IPS-18c (cell line): ENCODE data around the gene ZNF446.
"Not testable (repeated sequence)": the region's sequence is repeated elsewhere in the genome, so short reads cannot be mapped to it uniquely, and the experiment has no call there.

Experiments
- H3K4me3 ChIP-seq: 2 replicates; pipeline ENCODE4 v1.7.0; 2013; ENCODE audit warnings: low read depth, mild to moderate bottlenecking, low read length, moderate library complexity; ENCODE audit not compliant: insufficient read depth
- H3K9me3 ChIP-seq: one replicate; pipeline ENCODE4 v1.6.1; 2013; ENCODE audit warnings: mild to moderate bottlenecking, low read length, moderate library complexity; ENCODE audit not compliant: control insufficient read depth, insufficient read depth

ZNF446 gene

GRCh38 chr19:58466760-58467589, 9.2 kb upstream of the ZNF446 start, which contains the start of gene ZNF324:
ZNF324 (plus strand) TSS chr19:58467080; CDS start chr19:58469186, 2,106 bp downstream.
- peak within 1 kb of the TSS; percentile 83 for H3K4me3 ChIP-seq

DNA sequence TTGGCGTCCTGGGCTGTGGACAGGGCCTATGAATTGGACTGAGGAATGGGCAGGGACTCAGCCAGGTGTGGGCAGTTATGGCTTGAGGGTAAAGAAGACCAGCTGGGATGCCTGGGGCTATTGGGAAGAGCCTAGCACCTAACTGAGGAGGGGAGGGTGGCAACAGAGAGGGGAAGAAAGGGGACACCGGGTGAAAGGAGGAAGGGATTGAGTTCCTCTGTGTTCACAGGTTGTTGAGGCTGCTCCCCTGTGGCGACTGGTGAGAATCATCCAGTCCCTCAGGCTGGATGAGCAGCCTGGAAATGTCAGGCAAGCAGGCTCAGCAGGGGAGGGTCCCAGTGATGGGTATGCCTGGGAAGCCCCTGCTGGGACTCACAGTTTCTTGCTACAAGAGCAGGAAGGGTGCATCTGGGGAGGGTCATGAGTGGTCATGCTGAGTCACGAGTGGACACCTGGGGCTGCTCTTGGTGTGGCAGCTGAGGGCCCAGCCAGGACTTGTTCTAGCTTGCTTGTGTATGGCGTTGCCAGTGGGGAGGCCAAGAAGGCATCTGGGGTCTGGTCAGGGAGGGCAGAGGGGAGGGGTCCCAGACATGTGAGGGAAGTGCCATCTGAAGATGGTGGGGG, 7.8 kb upstream of the ZNF446 start:
- Histone ChIP-seq H3K9me3 (peaks cover 2% of the 10 kb centered on the region), H3K4me3 (no peak overlapping the region)

More at GRCh38 chr19:58466760-58467589, 9.2 kb upstream of the ZNF446 start, which contains the start of gene ZNF324:
- H3K9me3 ChIP-seq = peaks cover 2% of the 10 kb centered on the region

DNA sequence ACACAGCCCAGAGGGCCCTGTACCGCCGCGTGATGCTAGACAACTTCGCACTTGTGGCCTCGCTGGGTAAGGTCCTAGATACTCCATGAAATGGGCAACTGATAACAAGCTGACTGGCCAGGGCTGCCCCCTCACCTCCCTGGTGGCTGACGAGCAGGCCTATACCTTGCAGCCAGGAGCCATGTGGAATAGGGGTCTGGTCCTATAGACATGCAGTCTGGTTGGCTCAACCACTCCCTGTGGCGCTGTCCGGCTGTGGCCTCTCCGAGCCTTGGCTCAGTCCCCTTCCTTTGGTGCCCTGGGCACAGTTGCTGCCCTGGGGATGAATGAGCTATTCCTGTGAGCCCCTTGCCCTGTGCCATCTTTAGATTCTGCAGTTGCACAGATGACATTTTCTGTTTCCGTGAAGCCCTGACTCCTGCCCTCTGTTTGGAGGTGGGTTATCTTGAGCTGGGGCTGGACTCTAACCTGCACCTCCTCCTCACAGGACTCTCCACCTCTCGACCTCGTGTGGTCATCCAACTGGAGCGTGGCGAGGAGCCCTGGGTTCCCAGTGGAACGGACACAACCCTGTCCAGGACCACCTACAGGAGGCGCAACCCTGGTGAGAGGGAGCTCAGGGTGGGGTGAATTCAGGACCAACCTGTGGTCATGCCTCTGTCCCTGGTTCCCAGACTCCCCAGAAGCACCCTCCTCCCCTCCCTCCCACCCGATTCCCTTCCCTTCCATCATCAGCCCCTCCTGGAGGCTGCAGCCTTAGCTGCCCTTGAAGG, 6.7 kb upstream of the ZNF446 start:
- H3K9me3 ChIP-seq = no peaks in the 10 kb centered on the region
- no peak overlapping the region for H3K4me3 ChIP-seq

- H3K4me3 ChIP-seq, H3K9me3 ChIP-seq: not testable (repeated sequence)
Observed at GRCh38 chr19:58470837-58471543, 5.2 kb upstream of the ZNF446 start.

- no peaks in the 10 kb centered on the region for H3K9me3 ChIP-seq
- H3K4me3 ChIP-seq = no peak overlapping the region
Observed at GRCh38 chr19:58471736-58472135, 4.4 kb upstream of the ZNF446 start.

GRCh38 chr19:58473775-58474174, 2.4 kb upstream of the ZNF446 start:
- Histone ChIP-seq H3K4me3 (no peak overlapping the region), H3K9me3 (no peaks in the 10 kb centered on the region)

DNA sequence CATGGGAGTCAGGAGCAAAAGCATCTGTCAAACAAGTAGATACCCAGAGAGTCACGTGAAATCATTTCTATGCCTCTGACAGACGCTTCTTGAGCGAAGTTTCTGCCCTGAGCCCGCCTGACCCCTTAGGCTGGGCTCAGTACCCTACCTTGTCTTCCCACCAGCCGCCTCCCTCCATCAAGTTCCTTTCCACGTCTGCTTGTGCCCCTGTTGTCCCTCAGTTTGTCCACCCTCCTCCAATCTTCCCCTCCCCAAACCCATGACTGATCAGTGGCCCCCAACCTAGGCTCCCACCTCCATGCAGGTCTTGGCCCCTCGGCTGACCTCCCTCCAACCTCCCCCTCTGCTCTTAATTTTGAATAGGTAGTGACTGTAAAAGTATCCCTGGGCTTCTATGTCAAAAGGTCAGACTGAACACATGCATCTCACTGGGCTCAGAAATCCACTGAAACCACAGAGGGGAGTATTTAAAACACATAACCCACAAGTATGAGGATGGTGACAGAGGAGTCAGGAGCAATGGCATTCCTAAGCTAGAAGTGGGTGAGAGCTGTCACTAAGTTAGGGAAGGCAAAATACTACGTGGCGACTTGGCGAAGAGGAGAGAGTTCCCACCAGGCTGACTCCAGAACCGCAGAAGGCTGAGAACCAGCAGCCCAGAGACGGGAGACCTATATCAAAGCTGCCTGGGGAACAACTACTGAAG, 1.7 kb upstream of the ZNF446 start:
- Histone ChIP-seq H3K9me3 (no peaks in the 10 kb centered on the region), H3K4me3 (no peak overlapping the region)

- H3K9me3 ChIP-seq = no peaks in the 10 kb centered on the region
- peak overlapping the region; percentile 64 for H3K4me3 ChIP-seq
Observed at GRCh38 chr19:58474997-58475713, 997 bp upstream of the ZNF446 start.

DNA sequence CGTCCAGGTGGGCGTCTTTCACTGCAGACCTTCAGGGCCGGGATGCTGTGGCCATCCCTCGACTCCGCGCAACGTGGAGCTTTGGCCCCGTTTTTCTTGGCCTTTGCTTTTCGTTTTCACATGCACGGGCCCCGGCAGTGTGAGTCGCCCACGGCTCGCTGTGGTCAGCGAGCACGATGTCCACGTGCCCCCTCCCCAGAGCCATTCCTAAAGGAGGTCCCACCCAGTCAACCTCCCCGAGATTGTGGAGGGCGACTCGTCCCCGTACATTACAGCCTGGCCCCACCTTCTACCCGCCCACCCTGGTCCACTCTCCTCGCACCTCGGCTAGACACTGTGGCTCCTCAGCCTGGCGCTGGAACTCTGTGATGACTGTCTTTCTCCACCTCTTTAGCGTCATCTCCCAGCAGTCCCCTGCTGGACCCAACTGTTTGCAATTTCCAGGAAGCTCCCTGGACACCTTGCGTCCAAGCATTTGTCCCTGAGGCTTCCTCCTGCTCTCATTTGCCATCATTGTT, 405 bp downstream of the ZNF446 start:
- peak overlapping the region; percentile 64 for H3K4me3 ChIP-seq
- no peaks in the 10 kb centered on the region for H3K9me3 ChIP-seq

DNA sequence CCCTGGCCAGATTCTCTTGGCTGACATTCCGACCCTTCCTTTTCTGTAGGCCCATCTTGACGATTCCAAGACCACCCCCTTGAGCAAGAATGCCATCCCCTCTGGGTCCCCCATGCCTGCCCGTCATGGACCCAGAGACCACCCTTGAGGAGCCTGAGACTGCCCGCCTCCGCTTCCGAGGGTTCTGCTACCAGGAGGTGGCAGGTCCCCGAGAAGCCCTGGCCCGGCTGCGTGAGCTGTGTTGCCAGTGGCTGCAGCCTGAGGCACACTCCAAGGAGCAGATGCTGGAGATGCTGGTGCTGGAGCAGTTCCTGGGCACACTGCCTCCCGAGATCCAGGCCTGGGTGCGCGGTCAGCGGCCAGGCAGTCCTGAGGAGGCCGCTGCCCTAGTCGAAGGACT, 978 bp downstream of the ZNF446 start:
- peak overlapping the region; percentile 64; the same call in 1 of the 2 replicates for H3K4me3 ChIP-seq
- no peaks in the 10 kb centered on the region for H3K9me3 ChIP-seq

GRCh38 chr19:58477871-58478270, 1.7 kb downstream of the ZNF446 start:
- H3K9me3 ChIP-seq = no peaks in the 10 kb centered on the region
- no peak overlapping the region for H3K4me3 ChIP-seq

DNA sequence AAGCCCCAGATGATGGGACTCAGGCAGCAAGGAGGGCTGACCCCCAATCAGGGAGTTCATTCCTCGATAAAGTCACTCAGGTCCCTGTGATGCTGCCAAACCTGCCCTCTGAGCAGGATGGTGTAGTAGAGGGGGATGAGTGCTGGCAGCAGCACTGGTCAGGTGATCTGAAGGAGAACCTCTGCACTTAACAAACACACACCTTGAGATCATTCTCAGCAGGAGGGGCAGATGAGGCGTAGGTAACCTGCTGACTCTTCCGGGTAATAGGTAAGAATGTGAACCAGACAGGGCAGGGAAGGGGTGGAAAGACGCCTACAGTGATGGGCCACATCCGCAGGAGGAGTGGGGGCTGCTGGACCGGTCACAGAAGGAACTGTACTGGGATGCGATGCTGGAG, 3.2 kb downstream of the ZNF446 start:
- no peak overlapping the region for H3K4me3 ChIP-seq
- H3K9me3 ChIP-seq = no peaks in the 10 kb centered on the region

DNA sequence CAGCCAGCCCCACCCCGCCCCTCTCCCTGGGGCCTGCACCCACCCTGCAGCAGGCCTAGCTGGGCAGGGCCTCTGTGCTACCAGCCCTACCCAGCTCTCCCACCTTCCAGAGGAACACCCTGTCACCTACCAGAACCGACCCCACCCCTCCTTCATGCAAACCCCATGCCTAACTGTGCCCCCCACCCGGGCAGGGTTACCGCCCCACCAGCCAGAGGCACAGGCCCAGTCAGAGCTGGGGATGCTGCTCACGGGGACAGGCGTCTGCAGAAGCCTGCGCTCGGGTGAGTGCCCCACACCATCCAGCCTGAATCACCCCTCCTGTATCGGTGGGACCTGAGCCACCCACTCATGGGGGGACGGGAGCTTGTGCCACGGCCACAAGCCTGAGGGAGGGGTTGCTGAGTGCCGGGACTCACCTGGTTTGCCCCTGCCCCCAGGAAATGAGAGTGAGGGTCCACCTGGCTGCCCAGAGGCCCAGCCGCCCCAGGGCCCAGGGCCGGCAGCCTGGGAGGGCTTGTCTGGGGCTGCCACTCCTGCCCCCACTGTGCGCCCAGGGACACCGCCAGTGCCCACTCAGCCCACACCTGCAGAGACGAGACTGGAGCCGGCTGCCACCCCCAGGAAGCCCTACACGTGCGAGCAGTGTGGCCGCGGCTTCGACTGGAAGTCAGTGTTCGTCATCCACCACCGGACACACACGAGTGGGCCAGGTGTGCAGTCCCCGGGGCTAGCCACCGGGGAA, 3.8 kb downstream of the ZNF446 start:
- H3K4me3 ChIP-seq = no peak overlapping the region
- H3K9me3 ChIP-seq = no peaks in the 10 kb centered on the region

DNA sequence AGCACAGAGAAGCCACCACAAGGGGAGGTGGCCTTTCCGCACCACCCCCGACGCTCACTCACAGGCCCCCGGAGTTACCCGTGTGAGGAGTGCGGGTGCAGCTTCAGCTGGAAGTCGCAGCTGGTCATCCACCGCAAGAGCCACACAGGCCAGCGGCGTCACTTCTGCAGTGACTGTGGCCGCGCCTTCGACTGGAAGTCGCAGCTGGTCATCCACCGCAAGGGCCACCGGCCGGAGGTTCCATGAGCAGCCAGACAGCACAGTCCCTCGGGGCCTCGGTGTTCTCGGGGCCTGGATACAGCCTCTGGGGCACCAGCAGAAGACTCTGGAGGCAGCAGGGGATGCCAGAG, 4.3 kb downstream of the ZNF446 start:
- no peaks in the 10 kb centered on the region for H3K9me3 ChIP-seq
- H3K4me3 ChIP-seq = no peak overlapping the region

GRCh38 chr19:58480831-58481230, 4.7 kb downstream of the ZNF446 start:
- Histone ChIP-seq H3K4me3 (no peak overlapping the region), H3K9me3 (no peaks in the 10 kb centered on the region)
